Measurements from ENCODE around the gene PTGER2. TPM values are rescaled to one million over a fixed set of nuclear protein-coding genes. Genes with fewer than 3 reads are reported as not detected.

Gene PTGER2
- total RNA-seq, 1 experiment from 2014 or later, result not detected

GRCh38 chr14:52336241-52336640, 22.1 kb downstream of the PTGER2 start:
- intact Hi-C loops (cut with micrococcal nuclease; ENCODE audit: unreplicated experiment), result no loop called here
- no peaks in the 10 kb centered on the region for H3K4me1 ChIP-seq (ENCODE audit: insufficient read depth, low read length, poor library complexity, severe bottlenecking)
- H3K27ac ChIP-seq (ENCODE audit: low read depth, low read length, poor library complexity, severe bottlenecking), result no peak overlapping the region
- H3K36me3 ChIP-seq (ENCODE audit: insufficient read depth, low read length, poor library complexity, severe bottlenecking), result no peaks in the 10 kb centered on the region
- TF ChIP-seq EZH2 (IDR thresholded peaks at IDR 0.05; ENCODE audit: borderline replicate concordance, low read depth, low read length, poor library complexity, severe bottlenecking) (no peak), CTCF (conservative IDR thresholded peaks at IDR 0.05; ENCODE audit: low read depth, low read length) (no peak)
- no peaks in the 10 kb centered on the region for H3K9me3 ChIP-seq (ENCODE audit: low read depth, low read length, poor library complexity, severe bottlenecking)
- POLR2A ChIA-PET (ENCODE audit: low non-redundant PET), result no interaction called here
- H3K27me3 ChIP-seq (replicated peaks; ENCODE audit: insufficient read depth, low read depth, low read length, poor library complexity), result no peaks in the 10 kb centered on the region
- no peak for DNase-seq (ENCODE audit: low spot score)
- H3K4me3 ChIP-seq (ENCODE audit: low read depth, low read length, poor library complexity, severe bottlenecking), result no peak overlapping the region
- CTCF ChIA-PET, result no interaction called here
- BruUV-seq (replicated peaks), result no TSS peak

DNA sequence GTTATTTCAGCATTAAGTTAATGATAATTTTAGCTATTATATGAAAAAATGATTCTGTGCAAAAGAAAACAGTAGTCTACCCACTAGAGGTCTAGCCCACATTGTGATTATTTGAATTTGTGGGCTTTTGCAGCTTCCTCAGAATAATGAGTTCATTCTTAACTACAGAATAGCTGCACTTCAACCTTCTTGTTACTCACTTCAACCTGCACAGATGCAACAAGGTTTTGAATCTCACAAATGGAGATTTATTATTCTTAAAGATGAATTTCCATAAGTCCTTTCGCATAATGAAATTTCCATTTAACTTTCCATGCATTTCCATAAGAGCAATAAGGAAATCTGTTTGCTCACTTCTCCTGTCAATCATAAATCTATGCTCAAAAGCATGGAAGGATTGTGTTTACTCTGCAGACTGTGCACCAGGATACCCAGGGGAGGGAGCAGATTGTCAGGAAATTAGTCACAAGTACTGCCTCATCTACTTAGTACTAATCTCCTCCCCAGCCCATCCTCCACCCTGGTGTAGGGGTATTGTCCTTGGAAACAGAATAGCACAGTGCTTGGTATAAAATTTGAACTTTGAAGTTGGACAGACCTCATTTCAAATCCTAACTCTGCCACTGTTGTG, 24.1 kb downstream of the PTGER2 start:
- TF ChIP-seq EZH2 (IDR thresholded peaks at IDR 0.05; ENCODE audit: borderline replicate concordance, low read depth, low read length, poor library complexity, severe bottlenecking) (no peak), CTCF (conservative IDR thresholded peaks at IDR 0.05; ENCODE audit: low read depth, low read length) (no peak)
- CTCF ChIA-PET, result no interaction called here

GRCh38 chr14:52339262-52339661, 25.1 kb downstream of the PTGER2 start:
- H3K9me3 ChIP-seq (ENCODE audit: low read depth, low read length, poor library complexity, severe bottlenecking), result no peaks in the 10 kb centered on the region
- ChIA-PET CTCF (no interaction called here), POLR2A (ENCODE audit: low non-redundant PET) (no interaction called here)
- H3K27me3 ChIP-seq (replicated peaks; ENCODE audit: insufficient read depth, low read depth, low read length, poor library complexity), result no peaks in the 10 kb centered on the region
- no peak overlapping the region for H3K27ac ChIP-seq (ENCODE audit: low read depth, low read length, poor library complexity, severe bottlenecking)
- no peak for DNase-seq (ENCODE audit: low spot score)
- intact Hi-C loops (cut with micrococcal nuclease; ENCODE audit: unreplicated experiment), result no loop called here
- no peak overlapping the region for H3K4me3 ChIP-seq (ENCODE audit: low read depth, low read length, poor library complexity, severe bottlenecking)
- no peaks in the 10 kb centered on the region for H3K4me1 ChIP-seq (ENCODE audit: insufficient read depth, low read length, poor library complexity, severe bottlenecking)
- TF ChIP-seq CTCF (conservative IDR thresholded peaks at IDR 0.05; ENCODE audit: low read depth, low read length), result no peak
- no peak for TF ChIP-seq EZH2 (IDR thresholded peaks at IDR 0.05; ENCODE audit: borderline replicate concordance, low read depth, low read length, poor library complexity, severe bottlenecking)
- BruUV-seq (replicated peaks), result no TSS peak
- H3K36me3 ChIP-seq (ENCODE audit: insufficient read depth, low read length, poor library complexity, severe bottlenecking), result no peaks in the 10 kb centered on the region

More for the DNA sequence above, 24.1 kb downstream of the PTGER2 start:
- Histone ChIP-seq H3K27me3 (replicated peaks; ENCODE audit: insufficient read depth, low read depth, low read length, poor library complexity) (no peaks in the 10 kb centered on the region), H3K4me3 (ENCODE audit: low read depth, low read length, poor library complexity, severe bottlenecking) (no peak overlapping the region), H3K36me3 (ENCODE audit: insufficient read depth, low read length, poor library complexity, severe bottlenecking) (no peaks in the 10 kb centered on the region), H3K4me1 (ENCODE audit: insufficient read depth, low read length, poor library complexity, severe bottlenecking) (no peaks in the 10 kb centered on the region), H3K9me3 (ENCODE audit: low read depth, low read length, poor library complexity, severe bottlenecking) (no peaks in the 10 kb centered on the region), H3K27ac (ENCODE audit: low read depth, low read length, poor library complexity, severe bottlenecking) (no peak overlapping the region)
- intact Hi-C loops (cut with micrococcal nuclease; ENCODE audit: unreplicated experiment), result no loop called here
- DNase-seq (ENCODE audit: low spot score), result no peak
- no TSS peak for BruUV-seq (replicated peaks)
- POLR2A ChIA-PET (ENCODE audit: low non-redundant PET), result no interaction called here

Measured in A673 (cell line).